K562 (cell line): Measurements from ENCODE around the gene ARHGAP28. TPM values are rescaled to one million over a fixed set of nuclear protein-coding genes. Genes with fewer than 3 reads are reported as not detected.

Experiments
- CHD2 ChIP-seq: IDR thresholded peaks from 2 replicates; pipeline ENCODE4 v1.6.1; 2011; ENCODE audit warnings: low read depth, low read length
- CHD4 ChIP-seq: fragments of 200-600 bp; sonication (generic); IDR thresholded peaks from 3 replicates; pipeline ENCODE4 v1.6.1; 2012; ENCODE audit warnings: low read depth, mild to moderate bottlenecking, mixed read lengths, low read length, inconsistent platforms; ENCODE audit not compliant: insufficient read depth, insufficient replicate concordance, poor library complexity, severe bottlenecking
- CTCF ChIP-seq, 3 experiments: IDR thresholded peaks in 2 of 3; conservative IDR thresholded peaks in 1 of 3; 2 replicates each; pipeline ENCODE4 v1.5.1; 2011 to 2012; ENCODE audit warnings: low read length in 3 of 3, mild to moderate bottlenecking in 3 of 3, control low read depth in 2 of 3, improper control_type of control experiment in 1 of 3, inconsistent platforms in 1 of 3, low read depth in 1 of 3, mixed read lengths in 1 of 3, moderate library complexity in 1 of 3; ENCODE audit not compliant: insufficient read depth in 2 of 3
- FOXA3 ChIP-seq, 2 experiments: fragments of 450-650 bp in 1 of 2; sonication (generic) in 1 of 2; formaldehyde crosslinking; IDR thresholded peaks in 1 of 2; conservative IDR thresholded peaks in 1 of 2; 2 replicates each; pipeline versions ENCODE4 v1.4.0 to v1.8.0; 2020 to 2022; ENCODE audit warnings: mild to moderate bottlenecking in 2 of 2, missing genetic modification reagents in 1 of 2
- HDAC1 ChIP-seq, 2 experiments: fragments of 450-650 bp; IDR thresholded peaks; 2 replicates each; pipeline ENCODE4 v1.6.1; 2016 to 2017; ENCODE audit warnings: inconsistent platforms in 1 of 2, mild to moderate bottlenecking in 1 of 2, moderate library complexity in 1 of 2
- PYGO2 ChIP-seq: fragments of 450-650 bp; IDR thresholded peaks from 2 replicates; pipeline ENCODE4 v1.6.1; 2016; ENCODE audit warnings: mild to moderate bottlenecking, missing genetic modification characterization, moderate library complexity, missing compliant biosample characterization
- RBM34 ChIP-seq: fragments of 200-400 bp; formaldehyde crosslinking; IDR thresholded peaks from 2 replicates; pipeline ENCODE4 v1.6.1; 2018; ENCODE audit warnings: low read length, borderline replicate concordance; ENCODE audit not compliant: insufficient read depth
- RFX7 ChIP-seq: fragments of 250-450 bp; sonication (Bioruptor Pico); IDR thresholded peaks from 2 replicates; pipeline ENCODE4 v1.5.1; 2021; ENCODE audit warnings: mild to moderate bottlenecking
- SMC3 ChIP-seq: conservative IDR thresholded peaks from 2 replicates; pipeline ENCODE4 v1.6.1; 2011; ENCODE audit warnings: low read depth, low read length, improper control_type of control experiment; ENCODE audit not compliant: insufficient read depth
- TFE3 ChIP-seq: fragments of 450-650 bp; formaldehyde crosslinking; IDR thresholded peaks from 2 replicates; pipeline ENCODE4 v1.4.0; 2020; ENCODE audit warnings: mild to moderate bottlenecking, mixed read lengths
- U2AF2 ChIP-seq: fragments of 200-400 bp; formaldehyde crosslinking; optimal IDR thresholded peaks from 2 replicates; pipeline ENCODE3; 2017; ENCODE audit warnings: low read depth, mild to moderate bottlenecking, low read length
- ZNF436 ChIP-seq: fragments of 250-450, 450-650 bp; sonication (Bioruptor Pico); formaldehyde crosslinking; IDR thresholded peaks from 2 replicates; pipeline ENCODE4 v1.7.0; 2020; ENCODE audit warnings: mild to moderate bottlenecking
- polyA plus RNA-seq, 8 experiments: library from polyadenylated mRNA; depleted of rRNA in 4 of 8; stranded (reverse) in 5 of 8; unstranded in 3 of 8; fragments of >200 nt; fragmentation: Nextera tagmentation in 2 of 8; fragmentation: Illumina TruSeq in 1 of 8; extraction: Ambion mirVana in 2 of 8; extraction: Trizol in 1 of 8; gene quantifications; 2 replicates each; pipeline versions ENCODE4 v1.2.1 to v1.2.3, GENCODE V29; 2011 to 2014; ENCODE audit warnings: inconsistent platforms in 1 of 8, missing spikeins in 1 of 8
- total RNA-seq, 7 experiments: library from RNA; depleted of rRNA in 6 of 7; stranded (reverse); fragments of >200 nt in 6 of 7; fragmentation: Illumina TruSeq in 2 of 7; extraction: Trizol in 2 of 7; gene quantifications; 2 replicates each; pipeline versions ENCODE4 v1.2.1 to v1.2.3, GENCODE V29; 2011 to 2021; ENCODE audit warnings: low replicate concordance in 1 of 7
- TF ChIP-seq, protein P1 (sequence below): fragments of 250-450 bp; sonication (Bioruptor Pico); IDR thresholded peaks from 2 replicates; pipeline ENCODE4 v1.9.0; 2021; ENCODE audit warnings: mild to moderate bottlenecking, inconsistent platforms
- TF ChIP-seq, protein P2 (sequence below): fragments of 250-450 bp; sonication (Bioruptor Pico); IDR thresholded peaks from 2 replicates; pipeline ENCODE4 v1.5.0; 2021; ENCODE audit warnings: mild to moderate bottlenecking, borderline replicate concordance

The ARHGAP28 gene
- total and polyA plus RNA-seq, 9 of the 15 experiments (the other 6 are each of a cell fraction or from before 2014, with no cell fraction given) = 0.93 to 5.9 (median 5.0) TPM

GRCh38 chr18:6885992-6886796, 156.7 kb downstream of the ARHGAP28 start (continued):
- TF ChIP-seq, protein P1, sequence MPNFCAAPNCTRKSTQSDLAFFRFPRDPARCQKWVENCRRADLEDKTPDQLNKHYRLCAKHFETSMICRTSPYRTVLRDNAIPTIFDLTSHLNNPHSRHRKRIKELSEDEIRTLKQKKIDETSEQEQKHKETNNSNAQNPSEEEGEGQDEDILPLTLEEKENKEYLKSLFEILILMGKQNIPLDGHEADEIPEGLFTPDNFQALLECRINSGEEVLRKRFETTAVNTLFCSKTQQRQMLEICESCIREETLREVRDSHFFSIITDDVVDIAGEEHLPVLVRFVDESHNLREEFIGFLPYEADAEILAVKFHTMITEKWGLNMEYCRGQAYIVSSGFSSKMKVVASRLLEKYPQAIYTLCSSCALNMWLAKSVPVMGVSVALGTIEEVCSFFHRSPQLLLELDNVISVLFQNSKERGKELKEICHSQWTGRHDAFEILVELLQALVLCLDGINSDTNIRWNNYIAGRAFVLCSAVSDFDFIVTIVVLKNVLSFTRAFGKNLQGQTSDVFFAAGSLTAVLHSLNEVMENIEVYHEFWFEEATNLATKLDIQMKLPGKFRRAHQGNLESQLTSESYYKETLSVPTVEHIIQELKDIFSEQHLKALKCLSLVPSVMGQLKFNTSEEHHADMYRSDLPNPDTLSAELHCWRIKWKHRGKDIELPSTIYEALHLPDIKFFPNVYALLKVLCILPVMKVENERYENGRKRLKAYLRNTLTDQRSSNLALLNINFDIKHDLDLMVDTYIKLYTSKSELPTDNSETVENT (CRISPR knock-in tag) = no peak
- no peak for TF ChIP-seq CHD4
- peak; percentile 81 for TF ChIP-seq SMC3
- TF ChIP-seq TFE3 (CRISPR knock-in tag) = no peak
- no peak for TF ChIP-seq RBM34
- no peak for TF ChIP-seq FOXA3 (CRISPR knock-in tag; conservative IDR thresholded peaks at IDR 0.05 in 1 of 2, IDR thresholded peaks at IDR 0.05 in 1 of 2)
- TF ChIP-seq ZNF436 = no peak
- peak; percentile 70 to 89 (median 80) for TF ChIP-seq CTCF (IDR thresholded peaks at IDR 0.05 in 2 of 3, conservative IDR thresholded peaks at IDR 0.05 in 1 of 3; ENCODE audit: insufficient read depth in 2 of 3, low read depth in 1 of 3, low read length in 3 of 3)
- no peak for TF ChIP-seq U2AF2
- TF ChIP-seq RFX7 (CRISPR knock-in tag) = no peak
- TF ChIP-seq CHD2 = no peak
- TF ChIP-seq, protein P2, sequence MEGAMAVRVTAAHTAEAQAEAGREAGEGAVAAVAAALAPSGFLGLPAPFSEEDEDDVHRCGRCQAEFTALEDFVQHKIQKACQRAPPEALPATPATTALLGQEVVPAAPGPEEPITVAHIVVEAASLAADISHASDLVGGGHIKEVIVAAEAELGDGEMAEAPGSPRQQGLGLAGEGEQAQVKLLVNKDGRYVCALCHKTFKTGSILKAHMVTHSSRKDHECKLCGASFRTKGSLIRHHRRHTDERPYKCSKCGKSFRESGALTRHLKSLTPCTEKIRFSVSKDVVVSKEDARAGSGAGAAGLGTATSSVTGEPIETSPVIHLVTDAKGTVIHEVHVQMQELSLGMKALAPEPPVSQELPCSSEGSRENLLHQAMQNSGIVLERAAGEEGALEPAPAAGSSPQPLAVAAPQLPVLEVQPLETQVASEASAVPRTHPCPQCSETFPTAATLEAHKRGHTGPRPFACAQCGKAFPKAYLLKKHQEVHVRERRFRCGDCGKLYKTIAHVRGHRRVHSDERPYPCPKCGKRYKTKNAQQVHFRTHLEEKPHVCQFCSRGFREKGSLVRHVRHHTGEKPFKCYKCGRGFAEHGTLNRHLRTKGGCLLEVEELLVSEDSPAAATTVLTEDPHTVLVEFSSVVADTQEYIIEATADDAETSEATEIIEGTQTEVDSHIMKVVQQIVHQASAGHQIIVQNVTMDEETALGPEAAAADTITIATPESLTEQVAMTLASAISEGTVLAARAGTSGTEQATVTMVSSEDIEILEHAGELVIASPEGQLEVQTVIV (CRISPR knock-in tag) = no peak
- no peak for TF ChIP-seq PYGO2
- TF ChIP-seq HDAC1 (IDR thresholded peaks at IDR 0.05) = no peak
